ENCODE results near the gene CD93.
A peak's percentile ranks its signal among the peaks of the same experiment; 100 is the strongest.

GRCh38 chr20:23050847-23051627 lies 35.1 kb downstream of the CD93 start:
- TF ChIP-seq CTCF (IDR thresholded peaks at IDR 0.05 in 4 of 5, conservative IDR thresholded peaks at IDR 0.05 in 1 of 5) (peak; percentile 71 to 87 (median 75)), POLR2A (IDR thresholded peaks at IDR 0.05) (peak; percentile 27 to 51)
